Measurements from ENCODE around the gene KRTDAP.

- TF ChIP-seq ZNF384 (IDR thresholded peaks at IDR 0.05) (no peak), ARNT (IDR thresholded peaks at IDR 0.05) (no peak), ELF4 (IDR thresholded peaks at IDR 0.05) (no peak), SP1 (IDR thresholded peaks at IDR 0.05) (no peak)
These were observed 31.0 kb upstream of the KRTDAP start for GRCh38 chr19:35521124-35521743.

All from HEK293T (cell line).